GM19397 (cell line): Measurements from ENCODE around the gene OPALIN.

Experiments
- ATAC-seq: cut with Tn5 transposase; IDR thresholded peaks from one replicate; pipeline ENCODE4 v1.9.1; 2021; ENCODE audit warnings: mild to moderate bottlenecking, moderate library complexity; ENCODE audit not compliant: unreplicated experiment

OPALIN gene

GRCh38 chr10:96374639-96374984, 15.8 kb upstream of the OPALIN start:
- no peak for ATAC-seq

GRCh38 chr10:96374004-96374403, 15.2 kb upstream of the OPALIN start:
- ATAC-seq: no peak

- ATAC-seq: no peak
Measured at GRCh38 chr10:96371356-96371755, 12.6 kb upstream of the OPALIN start.

- no peak for ATAC-seq
Measured at GRCh38 chr10:96370584-96371157, 11.9 kb upstream of the OPALIN start.

GRCh38 chr10:96369890-96370583, 11.2 kb upstream of the OPALIN start:
- no peak for ATAC-seq

- ATAC-seq: no peak
Measured at GRCh38 chr10:96368971-96369370, 10.2 kb upstream of the OPALIN start.

- no peak for ATAC-seq
Measured at GRCh38 chr10:96367470-96367869, 8.7 kb upstream of the OPALIN start.

- no peak for ATAC-seq
Measured at GRCh38 chr10:96366508-96366907, 7.7 kb upstream of the OPALIN start.

- ATAC-seq: no peak
Measured at GRCh38 chr10:96365571-96365970, 6.8 kb upstream of the OPALIN start.

- ATAC-seq: no peak
Measured at GRCh38 chr10:96360766-96361165, 2.0 kb upstream of the OPALIN start.

- no peak for ATAC-seq
Measured at GRCh38 chr10:96360331-96360730, 1.5 kb upstream of the OPALIN start.

- ATAC-seq: no peak
Measured at GRCh38 chr10:96359616-96360015, 814 bp upstream of the OPALIN start.

GRCh38 chr10:96357038-96357620, 1.7 kb downstream of the OPALIN start:
- no peak for ATAC-seq

- no peak for ATAC-seq
Measured at GRCh38 chr10:96352582-96352981, 6.2 kb downstream of the OPALIN start.

GRCh38 chr10:96352027-96352426, 6.8 kb downstream of the OPALIN start:
- no peak for ATAC-seq

- no peak for ATAC-seq
Measured at GRCh38 chr10:96346295-96346694, 12.5 kb downstream of the OPALIN start.

GRCh38 chr10:96345222-96345621, 13.6 kb downstream of the OPALIN start:
- ATAC-seq: no peak

GRCh38 chr10:96344178-96344577, 14.6 kb downstream of the OPALIN start:
- no peak for ATAC-seq

GRCh38 chr10:96342402-96342801, 16.4 kb downstream of the OPALIN start:
- ATAC-seq: no peak

GRCh38 chr10:96341219-96342182, 17.3 kb downstream of the OPALIN start:
- ATAC-seq: no peak
